Neuronal stem cell (in vitro differentiated cells): ENCODE results near the gene ADAMTSL4. TPM values are rescaled to one million over a fixed set of nuclear protein-coding genes. Genes with fewer than 3 reads are reported as not detected.

ENCODE experiments used
- DNase-seq: peaks from one replicate; pipeline ENCODE4 v3.0.0-alpha.2; 2013; ENCODE audit warnings: low spot score
- H2AFZ ChIP-seq: one replicate; pipeline ENCODE4 v1.6.1; 2013; ENCODE audit warnings: mild to moderate bottlenecking, low read length, inconsistent platforms
- H2AK5ac ChIP-seq: 2 replicates; pipeline ENCODE4 v1.6.1; 2013; ENCODE audit warnings: low read depth, mild to moderate bottlenecking, inconsistent platforms, low read length, moderate library complexity, mixed read lengths
- H2BK120ac ChIP-seq: 2 replicates; pipeline ENCODE4 v1.6.1; 2013; ENCODE audit warnings: low read depth, mild to moderate bottlenecking, inconsistent platforms, low read length, moderate library complexity, mixed read lengths
- H2BK12ac ChIP-seq: one replicate; pipeline ENCODE4 v1.6.1; 2013; ENCODE audit warnings: low read length, inconsistent platforms
- H2BK15ac ChIP-seq: 2 replicates; pipeline ENCODE4 v1.6.1; 2013; ENCODE audit warnings: mild to moderate bottlenecking, low read length, inconsistent platforms, mixed read lengths
- H2BK5ac ChIP-seq: one replicate; pipeline ENCODE4 v1.6.1; 2013; ENCODE audit warnings: inconsistent platforms, mild to moderate bottlenecking, low read length, moderate library complexity
- H3K14ac ChIP-seq: one replicate; pipeline ENCODE4 v1.6.1; 2013; ENCODE audit warnings: low read length, inconsistent platforms
- H3K18ac ChIP-seq: 2 replicates; pipeline ENCODE4 v1.6.1; 2013; ENCODE audit warnings: low read length, inconsistent platforms
- H3K23ac ChIP-seq: 2 replicates; pipeline ENCODE4 v1.6.1; 2013; ENCODE audit warnings: low read depth, mild to moderate bottlenecking, mixed read lengths, low read length, inconsistent platforms; ENCODE audit not compliant: poor library complexity
- H3K27ac ChIP-seq: replicated peaks from 3 replicates; pipeline ENCODE4 v1.5.1; 2013; ENCODE audit warnings: low read length, inconsistent platforms
- H3K27me3 ChIP-seq, 3 experiments: 2 replicates each; pipeline ENCODE4 v1.6.1; 2013; ENCODE audit warnings: low read length in 3 of 3, mild to moderate bottlenecking in 2 of 3, inconsistent platforms in 1 of 3, low read depth in 1 of 3, mixed read lengths in 1 of 3, moderate library complexity in 1 of 3; ENCODE audit not compliant: control insufficient read depth in 3 of 3, insufficient read depth in 3 of 3
- H3K36me3 ChIP-seq, 2 donors: replicated peaks in 1 of 2; 2 replicates each; pipeline ENCODE4 v1.6.1; 2013; ENCODE audit warnings: low read length in 2 of 2; ENCODE audit not compliant: control insufficient read depth in 2 of 2, insufficient read depth in 2 of 2
- H3K4ac ChIP-seq: 2 replicates; pipeline ENCODE4 v1.6.1; 2013; ENCODE audit warnings: inconsistent platforms, mild to moderate bottlenecking, low read length, moderate library complexity
- H3K4me1 ChIP-seq, 2 donors: 1 replicate in 1 of 2; 2 replicates in 1 of 2; pipeline ENCODE4 v1.6.1; 2013; ENCODE audit warnings: low read length in 2 of 2, low read depth in 1 of 2; ENCODE audit not compliant: control insufficient read depth in 2 of 2, insufficient read depth in 1 of 2
- H3K4me2 ChIP-seq: one replicate; pipeline ENCODE4 v1.6.1; 2013; ENCODE audit warnings: mild to moderate bottlenecking, low read length, inconsistent platforms; ENCODE audit not compliant: insufficient read depth, poor library complexity, severe bottlenecking
- H3K4me3 ChIP-seq, 2 donors: 2 replicates each; pipeline ENCODE4 v1.5.1; 2013; ENCODE audit warnings: low read length in 2 of 2, mild to moderate bottlenecking in 2 of 2, inconsistent platforms in 1 of 2, moderate library complexity in 1 of 2
- H3K79me1 ChIP-seq: one replicate; pipeline ENCODE4 v1.6.1; 2013; ENCODE audit warnings: low read depth, mild to moderate bottlenecking, inconsistent platforms, low read length, moderate library complexity
- H3K9ac ChIP-seq: one replicate; pipeline ENCODE4 v1.6.1; 2013; ENCODE audit warnings: mild to moderate bottlenecking, low read depth, low read length, inconsistent platforms; ENCODE audit not compliant: poor library complexity
- H3K9me3 ChIP-seq, 2 donors: replicated peaks in 1 of 2; 2 replicates each; pipeline versions ENCODE3 to v1.6.1; 2013; ENCODE audit warnings: low read length in 2 of 2, mild to moderate bottlenecking in 2 of 2, inconsistent platforms in 1 of 2, low read depth in 1 of 2, mixed read lengths in 1 of 2, moderate library complexity in 1 of 2; ENCODE audit not compliant: control insufficient read depth in 2 of 2, insufficient read depth in 1 of 2
- H4K8ac ChIP-seq: one replicate; pipeline ENCODE4 v1.6.1; 2013; ENCODE audit warnings: low read depth, mild to moderate bottlenecking, inconsistent platforms, low read length, moderate library complexity
- H4K91ac ChIP-seq: one replicate; pipeline ENCODE4 v1.6.1; 2013; ENCODE audit warnings: low read length, low read depth, mild to moderate bottlenecking, inconsistent platforms; ENCODE audit not compliant: poor library complexity
- WGBS, 2 donors: extraction: QIAGEN DNeasy Blood & Tissue Kit; methylation state at CpG; one replicate each; pipeline ENCODE4 v1.1.7; 2013; ENCODE audit warnings: missing lambda C conversion rate in 2 of 2, mixed read lengths in 1 of 2; ENCODE audit not compliant: insufficient read length in 2 of 2, insufficient replicate concordance in 1 of 2; ENCODE audit errors: extremely low coverage in 2 of 2; 5-methylcytosine and 5-hydroxymethylcytosine counted together
- polyA plus RNA-seq, 2 experiments: library from polyadenylated mRNA; stranded (reverse); fragments of 200-250 nt; gene quantifications; one replicate each; pipeline ENCODE4 v1.2.3, GENCODE V29; 2013

The ADAMTSL4 gene
- 0.14 TPM for polyA plus RNA-seq (2013, experiment 1 of 2)
- 0.17 TPM for polyA plus RNA-seq (2013, experiment 2 of 2)

DNA sequence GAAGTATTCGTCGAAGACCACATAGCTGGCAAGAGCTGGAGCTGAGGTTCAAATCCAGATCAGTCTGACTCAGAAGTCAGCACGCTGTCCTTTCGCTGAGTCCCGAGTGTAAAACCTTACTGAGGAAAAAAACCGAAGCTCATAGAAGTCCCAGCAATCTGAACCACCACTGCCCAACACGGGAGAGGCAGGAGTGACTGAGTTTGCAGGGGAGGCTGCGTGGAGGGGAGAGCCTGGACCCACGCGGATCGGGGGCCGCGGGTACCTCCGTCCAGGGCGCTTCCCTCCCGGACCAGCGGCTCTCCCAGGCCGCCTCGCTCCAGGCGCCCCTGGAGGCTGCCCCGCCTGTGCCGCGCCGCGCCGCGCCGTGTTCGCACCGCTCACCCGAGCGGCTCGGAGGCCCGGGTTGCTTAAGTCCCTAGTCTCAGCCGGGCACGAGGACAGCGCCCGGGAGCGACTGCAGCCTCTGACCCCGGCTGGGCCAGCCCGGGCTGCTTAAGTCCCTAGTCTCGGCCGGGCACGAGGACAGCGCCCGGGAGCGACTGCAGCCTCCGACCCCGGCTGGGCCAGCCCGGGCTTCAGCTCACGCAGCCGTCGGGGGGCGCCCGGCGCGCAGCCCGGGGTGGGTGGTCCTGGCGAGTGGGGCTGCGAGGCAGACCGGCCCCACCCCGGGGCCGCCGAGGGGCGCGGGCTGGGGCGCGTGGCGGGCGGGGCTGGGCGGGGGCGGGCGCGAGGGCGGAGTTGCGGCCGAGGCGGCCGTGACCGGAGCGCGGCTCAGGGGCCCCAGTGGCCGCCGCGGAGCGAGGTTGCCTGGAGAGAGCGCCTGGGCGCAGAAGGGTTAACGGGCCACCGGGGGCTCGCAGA, at the start of gene ADAMTSL4:
Gene ADAMTSL4 (plus strand): TSS at position 777 of the 864 bp plus-strand sequence. CDS start 2,881 bp downstream, outside the sequence.
- Histone ChIP-seq H3K79me1 (no peaks in the 10 kb centered on the region), H3K27ac (no peak within 1 kb of the TSS), H3K4me1 (peaks cover 9 to 13% of the 10 kb centered on the region in 2 donors), H3K4ac (no peak within 1 kb of the TSS), H2AK5ac (peak within 1 kb of the TSS; percentile 79), H3K27me3 (peaks cover 0 to 18% (median 0%) of the 10 kb centered on the region in 3 experiments), H3K4me3 (peak within 1 kb of the TSS; percentile 55 to 78), H4K91ac (no peak within 1 kb of the TSS), H3K14ac (peak within 1 kb of the TSS; percentile 47), H4K8ac (peak within 1 kb of the TSS; percentile 10), H2AFZ (peak within 1 kb of the TSS; percentile 93), H3K9ac (peak within 1 kb of the TSS; percentile 80), H3K36me3 (no peaks in the 10 kb centered on the region), H3K18ac (peak within 1 kb of the TSS; percentile 92), H2BK120ac (peak within 1 kb of the TSS; percentile 78), H2BK15ac (no peak within 1 kb of the TSS), H2BK5ac (peak within 1 kb of the TSS; percentile 0), H3K4me2 (peak within 1 kb of the TSS; percentile 98), H3K23ac (peak within 1 kb of the TSS; percentile 77), H2BK12ac (no peak within 1 kb of the TSS), H3K9me3 (no peaks in the 10 kb centered on the region)
- no CpG with 5 or more reads among the region's 91 CpGs for WGBS, 2 donors
- DNase-seq: no peak

DNA sequence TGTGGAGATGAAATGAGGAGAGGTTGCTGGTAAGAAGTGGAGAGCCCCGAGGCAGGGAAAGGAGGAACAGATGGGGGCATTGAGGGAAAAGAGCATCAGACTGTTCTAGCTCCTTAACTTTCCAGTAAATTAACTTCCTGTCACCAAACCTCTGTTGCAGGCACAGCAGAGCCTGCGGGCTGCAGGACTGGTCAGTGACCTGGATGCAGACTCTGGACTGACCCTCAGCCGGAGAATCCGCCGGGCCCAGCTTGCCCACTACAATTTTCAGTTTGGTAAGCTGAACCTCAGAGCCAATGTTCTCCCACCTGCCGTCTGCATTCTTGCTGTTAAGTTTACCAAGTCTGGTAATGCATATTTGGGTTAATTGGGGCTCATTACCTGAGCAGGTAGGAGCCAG, 43.8 kb upstream of the ADAMTSL4 start:
- peaks cover 14 to 61% of the 10 kb centered on the region in 2 donors for H3K36me3 ChIP-seq
- no peak overlapping the region for H2BK5ac ChIP-seq
- H3K4me2 ChIP-seq: no peak overlapping the region
- H3K14ac ChIP-seq: no peak overlapping the region
- no peak overlapping the region for H3K4me3 ChIP-seq
- no peak overlapping the region for H4K8ac ChIP-seq
- H3K9ac ChIP-seq: no peak overlapping the region
- no peak overlapping the region for H2BK15ac ChIP-seq
- peaks cover 12 to 35% of the 10 kb centered on the region in 2 donors for H3K4me1 ChIP-seq
- H4K91ac ChIP-seq: no peak overlapping the region
- H3K23ac ChIP-seq: no peak overlapping the region
- H3K18ac ChIP-seq: no peak overlapping the region
- H2BK12ac ChIP-seq: no peak overlapping the region
- no peak for DNase-seq
- no peaks in the 10 kb centered on the region for H3K79me1 ChIP-seq
- H2BK120ac ChIP-seq: no peak overlapping the region
- no CpG with 5 or more reads among the region's 6 CpGs for WGBS, 2 donors
- no peak overlapping the region for H3K27ac ChIP-seq
- H3K27me3 ChIP-seq: no peaks in the 10 kb centered on the region
- no peak overlapping the region for H3K4ac ChIP-seq
- no peak overlapping the region for H2AK5ac ChIP-seq
- no peak overlapping the region for H2AFZ ChIP-seq
- H3K9me3 ChIP-seq: no peaks in the 10 kb centered on the region

DNA sequence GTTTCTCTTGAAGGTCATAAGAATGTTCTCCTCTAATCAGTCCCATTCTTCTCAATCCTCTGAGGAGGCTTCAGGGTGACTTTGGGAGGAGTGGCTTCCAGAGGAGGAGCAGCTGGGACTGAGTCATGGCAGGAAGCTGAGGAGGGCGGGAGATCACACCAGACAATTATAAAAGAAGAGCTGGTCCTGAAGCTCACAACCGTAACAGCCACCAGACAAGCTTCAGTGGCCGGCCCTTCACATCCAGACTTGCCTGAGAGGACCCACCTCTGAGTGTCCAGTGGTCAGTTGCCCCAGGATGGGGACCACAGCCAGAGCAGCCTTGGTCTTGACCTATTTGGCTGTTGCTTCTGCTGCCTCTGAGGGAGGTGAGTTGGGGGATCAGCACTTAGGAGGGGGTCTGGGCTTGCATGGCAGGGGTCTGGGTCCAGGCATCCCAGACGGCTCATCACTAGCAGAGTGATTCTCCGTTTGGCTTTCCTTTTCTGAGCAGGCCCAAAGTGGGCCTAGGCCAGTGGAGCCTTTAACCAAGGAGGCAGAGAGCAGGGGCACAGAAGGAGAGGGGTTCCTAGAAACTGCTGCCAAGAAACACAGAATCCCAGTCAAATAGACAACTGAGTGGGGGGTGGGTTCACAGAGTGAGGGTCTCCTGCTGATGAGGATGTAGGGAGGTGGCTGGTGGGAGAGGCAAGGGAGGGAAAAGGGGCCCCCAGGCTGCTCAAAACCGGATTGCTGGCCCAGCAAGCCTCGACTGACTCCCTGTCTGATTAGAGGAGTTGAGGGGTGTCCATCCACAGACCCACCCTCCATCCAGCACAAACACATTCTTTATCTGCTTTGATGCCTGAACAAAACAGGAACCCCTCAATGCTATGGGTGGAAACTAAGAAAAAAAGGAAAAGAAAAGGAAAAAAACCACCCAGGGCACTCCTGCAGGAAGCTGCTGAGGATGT, 41.0 kb upstream of the ADAMTSL4 start, which contains the start of gene ECM1:
Gene ECM1 (plus strand): TSS at position 198 of the 953 bp plus-strand sequence. CDS start 101 bp downstream, at position 299.
- Histone ChIP-seq H3K4ac (no peak within 1 kb of the TSS), H3K14ac (no peak within 1 kb of the TSS), H4K91ac (no peak within 1 kb of the TSS), H3K27me3 (no peaks in the 10 kb centered on the region), H3K9ac (no peak within 1 kb of the TSS), H2AK5ac (no peak within 1 kb of the TSS), H3K4me2 (no peak within 1 kb of the TSS), H3K9me3 (no peaks in the 10 kb centered on the region), H3K36me3 (peaks cover 19 to 46% of the 10 kb centered on the region in 2 donors), H2AFZ (peak within 1 kb of the TSS; percentile 6), H4K8ac (no peak within 1 kb of the TSS), H2BK120ac (no peak within 1 kb of the TSS), H2BK5ac (no peak within 1 kb of the TSS), H3K18ac (no peak within 1 kb of the TSS), H2BK15ac (no peak within 1 kb of the TSS), H3K27ac (no peak within 1 kb of the TSS), H3K4me3 (no peak within 1 kb of the TSS), H3K23ac (peak within 1 kb of the TSS; percentile 52), H3K79me1 (no peaks in the 10 kb centered on the region), H2BK12ac (no peak within 1 kb of the TSS), H3K4me1 (peaks cover 12 to 35% of the 10 kb centered on the region in 2 donors)
- no CpG with 5 or more reads among the region's 7 CpGs for WGBS, 2 donors
- no peak for DNase-seq
